Activated T-cell treated with anti-CD3 and anti-CD28 coated beads for 1 hour (primary cell): ENCODE measurements around the gene CA9.
A peak's percentile ranks its signal among the peaks of the same experiment; 100 is the strongest.

Experiments
- DNase-seq: peaks from one replicate; pipeline ENCODE4 v3.0.0-alpha.2; 2020; ENCODE audit warnings: low read depth

Gene CA9

DNA sequence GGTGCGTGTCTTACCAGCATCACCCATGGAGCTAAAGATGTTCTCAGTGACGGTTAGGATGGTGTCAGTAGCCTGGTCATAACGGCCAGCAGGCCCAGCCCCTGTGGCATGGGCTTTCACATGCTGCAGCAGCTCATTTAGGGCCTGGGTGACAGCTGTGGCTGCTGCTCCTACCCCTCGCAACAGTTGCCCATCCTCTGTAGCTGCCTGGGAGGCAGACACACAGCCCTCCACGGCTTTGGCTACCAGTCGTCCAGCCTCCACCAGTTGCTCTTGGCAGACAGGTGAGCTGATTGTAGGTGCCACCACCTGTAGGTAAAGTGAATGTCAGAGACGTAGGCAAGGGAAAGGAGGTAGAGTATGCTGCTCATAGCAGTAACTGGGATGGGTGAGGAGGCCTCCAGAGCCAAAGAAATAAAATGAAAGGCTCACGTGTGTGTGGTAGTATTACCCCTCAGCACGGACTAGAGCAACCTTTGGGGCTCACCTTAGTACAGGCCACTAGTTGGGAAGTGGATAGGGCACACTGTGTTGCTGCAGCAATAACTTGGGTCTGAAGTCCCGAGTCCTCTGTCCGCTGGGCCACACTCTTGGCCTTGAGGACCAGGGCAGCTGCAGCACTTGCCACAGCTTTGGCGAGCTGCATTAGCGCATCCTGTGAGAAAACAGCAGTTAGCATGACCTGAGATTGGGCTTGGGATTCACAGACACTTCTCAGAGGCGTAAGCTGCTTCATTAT is 43.6 kb downstream of the CA9 start:
- DNase-seq, result no peak

DNA sequence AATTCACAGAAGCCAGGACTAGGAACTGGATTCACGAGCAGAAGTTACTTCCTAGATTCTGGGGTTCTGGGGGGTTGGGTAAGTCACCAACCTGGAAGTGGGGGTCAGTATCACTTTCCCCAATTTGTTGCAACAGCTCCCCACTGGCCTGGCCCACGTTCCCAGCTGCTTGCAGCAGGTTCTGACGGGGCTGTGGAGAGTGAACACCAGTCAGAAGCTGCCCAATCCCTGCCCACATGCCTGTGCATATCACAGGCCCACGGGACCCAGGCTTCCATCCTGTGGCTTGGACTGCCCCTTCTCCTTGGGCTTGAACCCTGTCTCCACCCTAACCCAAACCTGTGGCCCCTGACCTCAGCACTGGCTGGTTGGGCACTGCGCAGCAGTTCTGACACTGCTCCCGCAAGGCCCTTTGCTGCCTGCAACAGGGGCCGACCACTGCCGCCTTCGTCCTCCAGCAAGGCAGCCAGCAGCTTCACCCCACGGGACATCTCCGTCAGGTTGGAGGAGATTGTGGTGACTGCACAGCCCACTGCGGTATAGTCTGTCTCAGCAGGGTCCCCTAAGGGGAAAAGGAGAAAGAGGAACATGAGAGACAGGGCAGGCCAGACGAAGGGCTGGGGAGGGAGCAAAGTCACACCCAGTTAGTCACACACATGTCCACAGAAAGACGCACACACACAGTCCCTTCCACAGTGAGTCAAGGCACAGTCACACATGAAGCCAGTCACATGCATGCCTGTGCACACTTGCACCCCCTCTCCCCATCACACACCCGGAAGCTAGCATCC is 45.2 kb downstream of the CA9 start:
- DNase-seq, result no peak

DNA sequence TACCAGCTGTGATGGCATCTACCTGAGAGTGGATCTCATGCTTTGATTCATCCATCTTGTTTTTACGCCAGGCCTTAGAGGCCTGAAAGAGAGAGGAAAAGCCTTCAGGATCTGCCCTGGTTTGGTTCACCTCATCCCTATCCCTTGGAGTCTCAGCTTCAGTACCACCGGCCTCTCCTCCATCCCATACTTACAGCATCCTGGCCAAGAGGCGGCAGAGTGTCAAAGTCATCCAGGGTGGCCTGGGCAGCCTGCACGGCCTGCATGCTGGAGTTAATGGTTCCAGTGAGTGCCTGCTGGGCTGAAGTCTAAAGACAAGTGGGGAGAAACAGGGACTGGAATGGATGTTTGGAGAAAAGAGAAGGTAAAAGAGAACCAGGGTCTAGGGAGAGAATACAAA is 45.8 kb downstream of the CA9 start:
- DNase-seq, result no peak

DNA sequence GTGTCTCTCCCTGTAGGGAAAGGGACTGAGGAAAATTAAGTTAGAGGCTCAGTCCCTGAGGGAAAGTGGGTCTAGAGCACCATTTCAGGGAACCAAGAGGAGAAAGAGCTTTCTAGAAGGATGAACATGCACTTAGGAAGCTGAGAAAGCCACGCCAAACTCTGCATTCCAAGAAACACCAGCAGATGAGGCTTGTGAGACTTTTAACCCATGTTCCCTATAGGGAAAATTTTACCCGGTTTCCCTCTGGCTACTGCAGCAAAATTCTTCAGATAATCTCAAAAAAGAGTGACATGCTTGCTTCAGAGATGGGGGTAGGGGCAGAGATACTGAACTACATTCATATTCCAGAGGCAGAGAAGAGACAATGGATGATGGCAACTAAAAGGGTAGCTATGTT is 49.7 kb downstream of the CA9 start:
- no peak for DNase-seq

DNA sequence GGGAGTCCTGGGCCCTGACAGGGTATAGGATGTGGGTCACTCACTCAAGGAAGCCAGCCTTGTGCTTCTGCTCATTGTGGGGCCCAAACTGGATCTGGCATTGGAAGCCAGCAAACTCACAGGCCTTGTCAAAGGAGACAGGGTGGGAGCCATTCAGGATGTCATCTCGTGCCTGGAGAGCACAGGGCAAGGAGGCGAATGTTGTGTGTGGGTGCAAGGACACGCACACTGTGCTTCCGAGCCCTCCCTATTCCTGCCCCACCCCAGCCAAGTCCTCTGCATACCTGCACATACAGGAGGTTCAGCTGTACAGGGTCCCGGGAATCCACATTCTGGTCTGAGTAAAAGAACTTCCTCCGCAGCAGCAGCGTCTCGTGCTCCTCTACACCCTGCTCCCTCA is 50.2 kb downstream of the CA9 start:
- DNase-seq, result no peak

DNA sequence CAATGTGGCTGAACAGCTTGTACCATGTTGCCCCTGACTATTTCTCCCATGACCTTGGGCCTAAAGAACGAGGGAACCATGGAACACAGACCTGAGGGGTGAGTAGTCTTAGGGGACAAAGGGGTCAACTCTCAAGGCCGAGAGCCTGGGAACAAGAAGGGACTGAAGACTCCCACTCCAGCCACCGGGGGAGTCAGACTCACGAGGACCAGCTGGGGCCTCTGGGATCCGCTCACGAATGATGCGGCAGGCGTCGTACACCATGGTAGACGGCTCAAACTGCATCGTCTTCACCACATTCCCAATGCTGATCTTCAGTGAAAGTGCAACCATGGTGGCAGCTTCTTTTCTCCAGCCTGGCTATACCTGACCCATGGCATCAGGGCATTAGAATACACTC is 51.6 kb downstream of the CA9 start:
- no peak for DNase-seq

DNA sequence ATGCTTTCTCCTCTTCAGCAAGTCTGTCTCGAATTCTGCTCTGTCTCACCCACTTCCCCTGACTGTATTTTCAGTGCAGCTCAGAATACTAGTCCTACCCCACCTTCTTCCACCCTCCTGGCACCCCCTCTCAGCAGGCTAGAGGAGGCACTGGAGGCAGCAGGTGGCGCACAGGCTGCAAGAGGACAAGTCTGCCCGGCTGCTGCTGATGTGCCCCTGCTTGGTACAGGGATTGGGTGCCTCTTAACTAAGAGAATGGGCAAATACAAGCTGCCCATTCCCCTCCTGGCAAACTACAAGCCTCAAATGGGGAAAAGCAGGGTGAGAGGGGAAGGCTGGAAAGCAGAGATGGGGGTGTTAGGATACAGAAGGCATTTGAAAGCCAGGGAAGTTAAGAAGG is 53.2 kb downstream of the CA9 start:
- peak; percentile 21 for DNase-seq

DNA sequence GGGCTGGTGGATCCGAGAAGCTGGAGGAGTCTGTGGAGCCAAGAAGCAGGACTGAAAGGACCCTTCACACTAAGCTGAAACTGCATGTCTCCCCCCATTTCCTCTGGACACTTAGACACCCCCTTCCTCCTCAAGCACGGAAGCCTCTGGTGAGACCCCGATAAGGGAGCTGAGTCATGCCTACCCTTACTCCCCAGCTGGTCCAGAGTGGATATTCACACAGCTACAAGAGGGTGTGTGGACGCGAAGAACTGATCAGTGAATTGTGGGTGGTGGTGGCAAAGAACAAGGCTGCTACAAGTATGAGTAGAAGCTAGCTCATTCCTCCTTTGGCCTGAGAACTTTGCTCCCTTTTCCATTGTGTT is 53.9 kb downstream of the CA9 start:
- no peak for DNase-seq

DNA sequence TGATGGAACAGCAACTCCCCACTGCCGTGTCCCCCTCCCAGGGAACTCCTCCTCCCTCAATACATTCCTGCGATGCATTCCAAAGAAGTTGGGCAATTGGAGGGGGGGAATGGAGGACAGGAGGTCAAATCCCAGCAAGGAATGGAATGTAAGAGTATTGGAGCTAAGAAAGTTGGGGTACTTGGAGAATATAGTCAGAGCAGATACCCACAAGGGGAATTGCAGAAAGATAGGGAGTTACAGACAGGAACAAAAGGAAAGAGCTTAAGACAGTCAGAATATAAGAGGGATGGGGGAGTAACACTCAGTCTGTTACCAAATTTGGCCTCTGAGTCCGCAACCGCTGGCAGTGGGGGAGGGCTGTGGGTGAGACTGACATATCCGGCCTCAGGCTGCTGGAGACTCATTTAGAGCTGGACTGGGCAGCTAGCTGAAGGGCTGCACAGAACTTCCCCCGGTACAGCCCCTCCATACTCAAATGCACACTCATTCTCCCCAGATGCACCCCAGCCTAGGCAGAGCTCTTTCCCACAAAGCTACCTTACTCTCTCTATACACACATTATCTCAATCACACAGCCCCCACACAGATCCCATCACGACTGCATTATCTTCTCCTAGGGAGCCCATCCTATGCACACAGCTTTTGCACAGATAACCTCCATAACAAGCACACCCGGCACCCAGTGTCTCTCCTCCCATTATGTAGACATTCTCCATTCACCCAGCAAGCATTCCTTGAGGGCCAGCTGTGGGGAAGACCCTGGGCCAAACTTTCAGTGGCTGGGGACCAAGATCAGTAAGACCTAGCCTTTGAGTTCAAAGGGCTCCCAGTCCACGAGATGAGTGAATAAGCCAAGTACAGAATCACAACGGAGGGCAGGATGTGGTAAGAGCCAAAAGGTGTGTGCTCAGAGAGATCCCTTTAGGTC is 54.6 kb downstream of the CA9 start:
- DNase-seq, result no peak

DNA sequence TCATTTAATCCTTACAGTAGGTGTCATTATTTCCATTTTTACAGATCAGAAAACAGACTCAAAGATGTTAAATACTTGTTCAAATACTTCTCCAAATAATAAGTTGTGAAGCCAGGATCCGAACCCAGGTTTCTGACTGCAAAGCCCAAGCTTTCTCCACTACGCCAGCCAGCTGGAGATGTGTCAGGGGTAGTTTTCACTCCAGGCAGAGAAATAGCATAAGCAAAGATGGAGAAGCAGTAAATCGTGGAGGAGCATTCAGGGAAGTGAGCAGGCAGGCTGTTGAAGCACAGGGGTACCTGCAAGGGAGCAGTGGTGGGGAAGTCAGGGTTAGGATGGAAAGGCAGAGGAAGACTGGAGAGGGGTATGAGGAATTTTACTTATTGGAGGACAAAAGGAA is 55.4 kb downstream of the CA9 start:
- DNase-seq, result no peak

DNA sequence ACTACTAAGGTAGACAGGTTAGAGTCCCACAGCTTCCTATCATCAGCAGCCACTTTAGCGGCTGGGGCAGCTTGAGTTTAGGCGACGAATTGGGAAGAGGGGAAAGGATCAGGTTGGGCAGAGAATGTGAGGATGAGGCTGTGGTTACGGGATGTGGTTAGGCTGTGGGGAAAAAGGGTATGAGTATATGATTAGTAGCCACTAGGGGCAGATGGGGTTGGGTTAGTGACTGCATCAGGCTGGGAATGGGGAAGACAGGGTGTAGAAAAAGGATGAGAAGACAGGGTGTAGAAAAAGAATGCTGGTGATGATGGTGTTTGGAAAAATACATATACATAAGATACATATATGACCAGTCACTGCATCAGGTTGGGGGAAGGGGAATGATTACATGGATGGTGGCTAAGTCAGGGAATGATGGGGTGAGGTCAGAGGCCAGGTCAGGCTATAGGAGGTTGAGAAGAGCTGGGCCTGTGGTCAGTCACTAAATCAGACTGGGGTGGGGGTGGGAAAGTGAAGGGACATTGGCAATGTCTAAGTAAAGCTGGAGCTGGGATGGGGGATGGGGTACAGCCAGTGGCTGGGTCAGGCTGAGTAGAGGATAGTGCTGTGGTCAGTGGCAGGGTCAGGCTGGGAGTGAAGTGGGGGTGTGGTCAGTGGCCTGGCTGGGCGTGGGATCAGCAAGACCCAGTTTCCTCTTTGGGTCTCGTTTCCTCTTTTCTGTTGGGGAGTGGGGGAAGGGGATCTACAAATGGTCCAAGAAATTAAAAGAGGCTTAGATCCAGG is 56.2 kb downstream of the CA9 start:
- no peak for DNase-seq

DNA sequence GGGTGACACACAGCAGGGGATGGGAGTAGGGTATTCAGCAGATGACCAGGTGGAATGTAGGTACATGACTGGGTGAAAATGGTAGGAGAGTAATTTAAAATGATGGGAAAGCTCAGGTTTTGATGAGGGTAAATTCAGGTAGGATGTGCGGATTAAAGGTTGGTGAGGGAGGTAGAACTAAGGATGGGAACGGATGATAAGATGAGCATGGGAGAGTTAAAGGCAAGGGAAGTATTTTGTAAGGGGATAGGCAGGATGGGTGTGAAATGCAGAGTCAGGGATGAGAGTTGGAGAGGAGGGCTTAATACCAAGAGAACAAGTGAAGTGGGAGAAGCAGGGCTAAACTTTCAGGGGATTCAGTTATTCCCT is 56.7 kb downstream of the CA9 start:
- no peak for DNase-seq
